ENCODE results near the gene ST6GAL1.

Gene ST6GAL1

DNA sequence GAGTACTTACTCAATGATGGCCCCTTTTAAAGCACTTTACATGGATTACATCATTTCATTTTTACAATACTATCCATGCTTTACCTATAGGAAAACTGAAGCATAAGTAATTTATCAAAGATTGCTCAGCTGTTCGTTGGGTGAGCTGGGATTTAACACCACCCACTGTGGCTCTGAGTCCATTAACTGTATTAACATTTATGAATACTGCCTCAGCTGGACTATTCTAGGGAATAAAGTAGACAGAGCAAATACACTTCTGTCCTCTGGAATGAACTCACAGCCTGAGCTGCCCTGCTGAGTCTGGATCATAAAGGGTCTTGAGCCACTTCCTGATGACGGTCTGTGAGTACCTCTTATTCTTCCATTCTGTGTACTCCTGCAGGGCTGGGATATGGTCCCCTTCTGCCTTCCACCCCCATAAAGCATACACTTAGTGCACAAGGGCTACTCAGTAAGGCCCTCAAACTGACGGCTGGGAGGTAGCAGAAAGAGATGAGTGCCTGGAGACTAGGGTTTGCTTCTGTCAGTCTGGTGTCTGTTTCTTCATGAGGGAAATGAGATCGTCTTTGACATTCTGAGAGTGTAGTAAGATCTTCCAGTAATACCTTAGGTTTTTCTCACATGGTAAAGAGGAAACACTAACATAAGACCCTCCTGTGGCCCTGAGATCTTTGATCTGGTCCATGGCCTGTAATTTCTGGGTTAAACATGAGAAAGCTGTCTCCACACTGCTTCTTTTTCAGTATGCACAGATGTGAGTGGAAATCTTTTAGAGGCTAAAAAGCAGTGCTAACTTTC lies 12.6 kb upstream of the ST6GAL1 start:
- DNase-seq = no peak

DNA sequence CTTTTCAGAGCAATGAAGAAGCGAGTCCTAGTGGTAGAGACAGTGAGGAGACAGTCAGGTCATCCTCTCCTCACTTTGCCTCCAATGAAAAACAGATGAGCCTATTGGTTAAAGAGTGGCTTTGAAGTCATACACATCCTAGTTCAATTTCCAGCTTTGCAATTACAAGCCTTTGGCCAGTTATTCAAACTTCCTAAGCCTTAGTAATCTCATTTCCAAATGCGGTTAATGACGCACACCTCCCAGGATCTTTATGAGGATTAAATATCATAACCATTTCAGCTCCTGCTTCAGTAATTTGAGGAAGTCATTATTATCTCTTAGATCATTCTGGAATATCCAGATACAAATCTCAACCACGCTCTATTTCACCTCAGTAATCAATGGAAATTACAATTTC lies 10.0 kb upstream of the ST6GAL1 start:
- no peak for DNase-seq

DNA sequence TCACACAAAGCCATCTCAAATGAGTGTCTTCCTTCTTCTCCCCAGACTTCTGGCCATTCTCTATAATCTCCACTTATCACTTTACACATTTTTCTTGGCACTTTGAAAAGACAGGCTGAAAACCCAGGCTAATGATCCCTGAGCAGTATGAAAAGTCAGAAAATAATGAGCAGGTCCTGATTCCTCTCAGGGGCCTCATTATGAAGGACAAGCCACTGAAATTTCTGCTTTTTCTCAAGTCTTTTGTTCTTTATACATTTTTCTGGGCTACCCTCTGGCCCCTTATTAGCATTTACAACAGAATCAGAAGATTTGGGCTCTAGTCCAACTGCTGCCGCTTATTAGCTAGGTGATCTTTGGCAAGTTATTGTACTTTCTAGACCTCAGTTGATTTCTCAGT lies 9.5 kb upstream of the ST6GAL1 start:
- no peak for DNase-seq

DNA sequence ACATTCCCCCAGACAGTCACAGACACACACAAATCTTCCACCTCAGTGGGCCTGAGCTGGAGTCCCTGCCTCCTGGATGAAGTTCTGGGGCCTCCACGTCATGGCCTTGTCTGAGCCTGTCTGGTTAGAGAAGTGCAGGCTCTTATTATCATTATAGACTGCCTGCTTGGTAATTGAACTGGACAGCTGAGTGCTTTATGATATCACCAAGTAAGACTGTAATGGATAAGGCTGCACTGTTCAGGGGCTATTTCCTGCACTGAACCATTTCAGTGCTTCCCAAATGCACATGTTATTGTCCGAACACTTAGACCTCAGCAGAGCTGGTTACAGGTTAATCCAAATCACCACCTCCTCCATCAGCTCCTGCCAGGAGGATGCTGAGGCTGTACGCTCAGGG lies 8.7 kb upstream of the ST6GAL1 start:
- peak; percentile 78 for DNase-seq

DNA sequence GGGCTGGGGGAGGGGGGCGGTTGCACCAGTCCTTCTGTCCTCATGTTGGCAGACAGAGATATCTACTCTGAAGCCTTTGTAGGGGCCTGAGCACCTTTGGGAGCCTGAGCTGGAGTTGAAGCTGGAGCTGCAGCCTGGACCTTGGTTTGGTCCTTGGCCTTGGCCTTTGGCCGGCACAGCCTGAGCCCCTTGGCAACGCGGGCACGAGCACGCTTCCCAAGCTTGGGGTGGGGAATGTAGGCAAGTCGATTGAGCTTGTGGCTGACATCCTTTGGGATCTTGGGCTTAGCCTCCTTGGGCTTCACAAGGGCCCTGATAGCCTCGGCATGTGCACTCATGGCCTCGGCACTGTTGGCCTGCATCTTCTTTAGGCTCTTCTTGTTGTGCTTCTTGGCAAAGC lies 8.1 kb upstream of the ST6GAL1 start:
- no peak for DNase-seq

DNA sequence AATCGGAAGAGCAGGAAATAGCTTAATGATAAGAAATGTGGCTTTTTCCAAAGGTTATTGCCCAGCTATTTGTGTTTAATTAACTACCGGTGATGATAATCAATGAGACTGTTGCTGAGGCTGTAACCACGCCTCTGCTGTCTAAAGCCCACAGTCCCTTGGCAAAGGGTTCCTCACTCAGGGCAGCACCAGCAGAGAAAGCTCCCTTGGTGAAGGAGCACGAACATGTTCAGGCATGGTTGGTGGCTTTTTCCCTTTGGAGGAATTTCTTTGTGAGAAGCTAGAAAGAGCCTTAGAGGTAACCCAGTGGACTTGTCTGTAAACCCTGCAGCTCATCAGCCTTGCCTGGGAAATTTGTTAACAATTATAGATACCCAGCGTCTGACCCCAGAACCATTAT lies 7.5 kb upstream of the ST6GAL1 start:
- no peak for DNase-seq

DNA sequence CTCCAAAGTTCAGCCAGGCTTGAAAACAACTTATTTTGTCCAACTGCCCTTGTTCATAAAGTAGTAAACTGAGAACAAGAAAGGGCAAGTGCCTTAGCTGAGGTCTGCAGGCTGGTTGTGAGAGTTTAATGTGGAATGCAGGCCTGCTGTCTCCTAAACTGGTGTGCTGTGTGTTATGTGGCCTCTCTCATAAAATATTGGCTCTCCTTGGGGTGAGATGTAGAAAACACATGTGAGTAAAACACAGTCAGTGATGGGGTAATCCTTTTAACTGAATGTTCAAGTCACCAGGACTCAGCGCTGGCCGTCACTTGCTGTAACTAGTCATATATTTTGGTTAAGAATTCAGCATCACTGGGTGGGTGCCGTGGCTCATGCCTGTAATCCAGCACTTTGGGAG lies 7.1 kb upstream of the ST6GAL1 start:
- no peak for DNase-seq

DNA sequence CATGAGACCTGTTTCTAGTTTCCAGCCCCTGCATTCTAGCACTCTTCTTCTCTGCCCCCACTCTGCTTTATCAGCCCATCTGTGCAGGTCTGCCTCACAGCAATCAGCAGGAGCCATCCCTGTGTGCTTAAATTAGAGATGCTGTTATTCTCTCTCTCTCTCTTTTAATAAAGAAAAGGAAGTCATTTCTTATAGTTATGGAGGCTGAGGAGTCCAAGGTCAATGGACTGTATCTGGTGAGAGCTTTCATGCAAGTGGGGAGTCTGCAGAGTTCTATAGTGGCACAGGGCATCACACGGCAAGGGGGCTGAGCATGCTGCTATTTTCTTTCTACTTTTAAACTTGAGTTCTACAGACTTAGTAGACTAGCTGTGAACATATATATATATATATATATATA lies 4.5 kb upstream of the ST6GAL1 start:
- no peak for DNase-seq

DNA sequence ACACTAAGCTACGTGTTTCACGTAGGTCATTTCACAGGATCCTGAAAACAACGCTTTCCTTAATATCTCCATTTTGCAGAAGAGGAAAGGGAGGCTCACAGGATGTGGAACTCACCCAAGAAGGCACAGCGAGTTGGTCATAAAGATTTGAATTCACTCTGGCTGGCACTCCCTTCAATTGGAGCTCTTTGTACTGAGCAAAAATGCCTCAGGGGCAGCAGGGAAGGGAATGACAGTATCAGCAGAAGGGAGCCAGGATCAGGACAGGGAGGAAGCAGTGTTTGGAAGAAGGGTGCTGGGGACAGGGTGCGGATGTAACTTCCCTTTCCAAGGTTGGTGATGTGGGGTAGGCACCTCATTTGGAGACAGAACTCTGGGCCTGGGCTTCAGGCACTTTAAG lies 1.1 kb upstream of the ST6GAL1 start:
- no peak for DNase-seq

DNA sequence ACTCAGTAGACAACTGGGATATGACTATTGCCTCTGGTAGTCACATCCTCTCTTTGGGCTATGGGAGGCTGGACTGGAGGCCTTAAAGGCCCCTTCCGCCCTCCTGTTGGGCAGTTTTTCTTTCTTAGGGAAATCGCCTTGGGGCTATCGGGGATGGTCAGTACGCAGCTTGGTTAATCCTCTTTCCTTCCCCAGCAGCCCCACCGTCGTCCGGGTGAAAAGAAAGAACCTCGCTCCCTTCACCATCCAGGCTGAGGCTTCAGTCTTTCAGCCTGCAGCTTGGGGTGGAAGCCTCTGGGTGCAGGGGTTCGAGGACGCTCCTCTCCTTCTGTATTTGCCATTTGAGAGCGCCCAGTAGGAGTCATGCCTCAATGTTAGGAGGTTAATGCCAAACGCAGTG lies 641 bp upstream of the ST6GAL1 start:
- peak; percentile 34 for DNase-seq

DNA sequence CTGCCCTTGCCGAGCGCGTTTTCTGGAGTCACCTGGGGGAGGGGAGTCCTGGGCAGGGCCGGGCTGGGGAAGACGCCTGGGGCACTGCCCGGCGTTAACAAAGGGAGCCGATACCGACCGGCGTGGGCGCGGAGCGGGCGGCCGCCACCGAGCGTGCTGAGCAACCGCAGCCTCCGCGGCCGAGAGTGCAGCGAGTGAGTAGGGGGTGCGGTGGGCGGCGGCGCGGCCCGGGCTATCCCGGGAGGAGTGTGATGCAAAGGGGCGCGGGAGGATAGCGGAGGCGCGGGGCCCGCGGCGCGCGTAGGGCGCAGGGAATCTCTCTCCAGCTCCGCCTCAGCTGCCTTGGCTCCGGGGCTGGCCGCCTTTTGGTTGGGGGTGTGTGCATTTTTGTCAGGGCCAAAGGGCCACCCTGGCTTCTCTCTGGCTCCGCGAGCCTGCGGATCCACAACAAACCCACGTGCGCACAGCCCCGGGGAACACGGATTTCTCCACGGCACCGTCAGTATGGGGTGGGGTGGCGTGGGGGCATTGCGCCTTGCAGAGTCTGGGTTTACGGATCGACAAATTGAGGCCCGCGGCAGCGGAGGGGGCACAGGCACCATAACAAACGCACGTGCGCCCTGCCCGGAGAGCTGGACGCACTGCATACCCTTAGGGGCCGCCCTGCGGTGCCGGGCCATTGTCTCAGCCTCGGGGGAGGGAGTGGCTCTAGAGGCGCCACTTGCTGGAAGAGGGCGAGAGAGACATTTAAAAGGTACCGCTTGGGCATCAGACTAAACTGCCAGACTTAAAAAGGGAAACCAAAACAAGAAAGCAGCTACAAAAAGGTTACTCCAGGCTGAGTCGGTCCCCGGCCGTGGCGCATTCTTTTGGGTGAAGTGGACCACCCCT lies 560 bp downstream of the ST6GAL1 start:
- peak; percentile 91 for DNase-seq

DNA sequence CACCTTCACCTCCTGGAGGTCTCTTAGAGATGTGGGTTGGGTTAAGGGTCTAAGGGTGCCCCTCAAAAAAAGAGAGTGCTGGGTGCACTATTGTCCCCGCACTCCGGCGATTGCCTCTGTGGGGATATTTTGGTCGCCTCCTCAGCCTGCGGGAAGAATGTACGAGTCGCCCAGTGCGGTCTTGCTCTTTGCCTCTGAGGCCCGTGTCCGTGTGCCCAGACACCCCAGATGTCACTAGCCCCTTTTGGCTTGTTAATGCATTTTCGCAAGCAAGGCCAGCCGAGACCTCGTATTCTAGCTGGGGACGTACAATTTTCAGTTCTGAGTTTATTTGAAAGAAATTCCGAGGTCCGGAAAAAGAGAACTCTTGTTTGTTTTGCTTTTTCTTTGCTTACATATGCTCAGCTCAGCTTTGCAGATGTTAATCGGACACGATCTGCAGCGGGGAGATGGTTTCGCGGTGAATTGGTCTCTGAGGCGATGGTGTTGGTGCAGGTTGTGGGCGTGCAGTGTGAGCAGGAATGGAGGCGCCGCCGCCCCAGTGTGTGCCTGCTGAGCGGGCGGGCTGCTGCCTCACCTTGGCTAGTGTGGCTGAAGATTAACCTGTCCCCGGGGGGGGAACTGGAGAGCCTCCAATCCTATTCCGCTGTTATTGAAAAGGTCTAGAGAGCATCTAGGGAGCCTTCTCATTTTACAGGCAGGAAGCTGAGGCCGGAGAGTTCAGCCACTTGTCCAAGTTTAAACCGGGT lies 1.4 kb downstream of the ST6GAL1 start:
- peak; percentile 76 for DNase-seq

DNA sequence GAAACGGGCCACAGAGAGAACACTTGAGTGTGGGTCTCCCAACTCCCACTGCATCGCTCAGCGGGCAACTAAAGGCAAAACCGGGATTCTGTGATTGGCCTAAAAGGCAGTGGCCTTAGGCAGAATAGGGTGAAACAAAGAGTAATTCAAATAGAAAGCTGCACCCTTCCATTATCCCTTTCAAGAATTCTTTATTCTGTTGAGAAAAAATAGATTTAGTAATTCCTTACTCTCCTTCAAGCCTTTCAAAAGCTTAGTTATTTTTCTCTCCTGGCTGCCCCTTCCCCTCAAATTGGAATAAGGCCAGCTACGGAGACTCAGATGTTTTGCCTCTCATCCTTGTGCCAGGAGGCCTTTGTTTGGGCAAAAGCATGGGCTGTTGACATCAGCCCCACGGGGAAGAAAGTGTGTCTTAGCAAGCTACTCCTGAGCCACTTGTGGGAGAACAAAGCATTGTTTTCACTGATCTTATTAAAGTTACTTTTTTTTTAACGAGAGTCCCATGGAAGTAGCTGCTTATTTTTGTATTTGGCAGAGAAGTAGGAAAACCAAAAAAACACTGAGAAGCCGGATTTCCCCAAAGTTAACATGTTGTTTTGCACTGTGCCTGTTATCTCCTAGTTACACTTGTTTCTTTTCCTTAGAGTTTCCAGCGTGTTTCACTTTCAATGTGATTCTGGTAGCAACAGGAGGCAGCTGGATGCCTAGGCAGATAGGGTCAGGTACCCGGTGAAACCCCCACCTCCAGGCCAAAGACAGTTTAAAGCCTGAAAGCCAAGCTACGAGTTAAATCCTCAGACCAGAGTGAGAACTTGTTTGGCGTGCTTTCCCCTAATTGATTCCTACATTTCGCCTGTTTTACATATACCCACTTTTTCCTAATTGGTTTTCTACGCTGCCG lies 2.2 kb downstream of the ST6GAL1 start:
- no peak for DNase-seq

DNA sequence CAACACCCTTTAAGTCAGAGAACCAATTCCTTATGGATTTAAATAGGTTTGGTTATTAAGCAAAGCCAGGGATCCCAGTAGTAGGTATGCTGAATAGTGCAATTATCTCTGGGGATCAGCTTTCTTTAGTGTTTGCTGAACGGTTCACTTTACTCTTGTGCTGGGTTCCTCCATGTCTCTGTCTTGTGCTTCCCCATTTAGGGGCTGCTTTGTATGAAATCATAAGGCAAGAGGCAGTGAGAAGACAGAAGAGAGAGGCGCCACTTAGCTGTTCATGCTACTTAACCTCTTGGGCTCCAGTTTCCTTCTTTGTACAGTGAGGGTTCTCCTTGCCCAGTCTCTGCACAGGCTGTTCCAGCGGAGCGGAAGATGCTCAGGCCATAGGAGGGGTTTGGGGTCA lies 3.5 kb downstream of the ST6GAL1 start:
- DNase-seq = no peak

DNA sequence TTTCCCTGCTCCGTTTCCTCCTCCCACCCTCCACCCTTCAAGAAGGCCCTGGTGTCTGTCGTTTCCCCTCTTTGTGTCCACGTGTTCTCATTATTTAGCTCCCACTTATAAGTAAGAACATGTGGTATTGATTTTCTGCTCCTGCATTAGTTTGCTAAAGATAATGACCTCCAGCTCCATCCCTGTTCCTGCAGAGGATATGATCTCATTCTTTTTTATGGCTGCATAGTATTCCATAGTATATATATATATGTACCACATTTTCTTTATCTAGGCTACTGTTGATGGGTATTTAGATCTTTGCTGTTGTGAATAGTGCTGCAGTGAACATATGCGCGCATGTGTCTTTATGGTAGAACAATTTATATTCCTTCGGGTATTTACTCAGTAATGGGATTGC lies 4.8 kb downstream of the ST6GAL1 start:
- no peak for DNase-seq

DNA sequence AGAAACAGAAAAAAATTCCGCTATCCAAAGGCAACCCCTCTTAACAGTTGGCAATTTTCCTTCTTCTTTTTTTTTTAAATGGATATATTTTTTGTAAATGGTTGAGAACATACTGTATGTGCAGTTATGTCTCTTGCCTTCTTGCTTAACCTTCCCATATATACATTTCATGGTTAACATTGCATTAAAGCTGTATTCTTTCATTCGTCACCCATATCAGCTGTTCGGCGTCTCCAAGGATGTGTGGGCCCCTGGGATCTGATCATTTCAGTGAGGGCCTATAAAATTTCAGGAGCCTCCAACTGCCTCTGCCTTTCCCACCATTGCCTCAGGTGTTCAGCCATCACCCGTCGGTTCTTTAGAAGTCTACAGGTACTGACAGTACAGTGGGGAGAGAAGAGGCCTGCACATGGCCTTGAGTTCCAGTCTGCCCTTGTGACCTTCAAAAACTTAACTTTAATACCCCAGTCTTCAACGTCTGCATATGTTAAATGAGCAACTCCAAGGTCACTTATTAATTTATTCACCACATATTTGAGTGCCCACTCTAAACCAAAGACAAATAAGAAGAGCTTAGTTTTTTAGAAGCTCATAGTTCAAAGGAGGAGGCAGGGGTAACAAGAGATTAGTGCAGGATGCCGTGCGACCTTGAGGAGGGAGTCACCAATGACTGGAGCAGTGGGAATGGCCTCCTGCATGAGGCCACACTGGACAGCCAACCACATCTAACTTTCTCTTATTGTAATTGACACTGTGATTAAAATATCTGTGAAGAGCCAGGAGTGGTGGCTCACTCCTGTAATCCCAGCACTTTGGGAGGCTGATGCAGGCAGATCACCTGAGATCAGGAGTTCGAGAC lies 6.9 kb downstream of the ST6GAL1 start:
- no peak for DNase-seq

DNA sequence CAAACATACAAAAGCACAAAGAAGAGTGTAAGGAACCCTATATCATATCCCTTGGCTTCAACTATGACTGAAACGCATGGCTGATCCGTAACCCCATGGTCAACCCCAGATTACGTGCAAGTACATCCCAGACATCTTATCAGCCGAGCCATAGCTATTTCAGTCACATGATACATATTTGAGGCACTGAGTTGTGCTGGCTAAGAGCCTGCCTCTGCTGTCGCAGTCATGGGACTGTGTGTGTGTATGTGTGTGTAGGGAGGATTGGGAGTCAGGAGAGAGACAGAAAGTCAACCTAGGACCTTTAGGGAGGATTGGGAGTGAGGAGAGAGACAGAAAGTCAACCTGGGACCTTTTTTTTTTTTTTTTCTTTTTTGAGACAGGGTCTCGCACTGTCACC lies 8.4 kb downstream of the ST6GAL1 start:
- no peak for DNase-seq

DNA sequence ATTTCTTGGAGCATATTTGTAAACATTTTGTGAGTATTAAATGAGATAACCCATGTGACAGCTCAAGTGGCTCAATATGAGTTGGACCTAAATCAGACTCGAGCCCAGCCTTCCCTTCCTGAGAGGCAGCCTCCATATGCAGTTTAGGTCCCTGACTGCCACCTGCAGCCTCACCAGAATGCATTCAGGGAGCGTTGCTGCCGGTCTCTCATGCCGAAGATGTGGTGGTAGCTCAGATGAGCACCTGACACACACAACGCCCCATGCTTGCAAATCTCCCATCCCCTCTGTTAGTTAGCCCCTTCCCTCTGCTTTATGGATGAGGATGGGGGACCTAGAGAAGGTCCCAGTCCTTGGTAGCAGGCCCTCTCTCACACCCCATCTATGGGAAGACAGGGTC lies 9.2 kb downstream of the ST6GAL1 start:
- no peak for DNase-seq

DNA sequence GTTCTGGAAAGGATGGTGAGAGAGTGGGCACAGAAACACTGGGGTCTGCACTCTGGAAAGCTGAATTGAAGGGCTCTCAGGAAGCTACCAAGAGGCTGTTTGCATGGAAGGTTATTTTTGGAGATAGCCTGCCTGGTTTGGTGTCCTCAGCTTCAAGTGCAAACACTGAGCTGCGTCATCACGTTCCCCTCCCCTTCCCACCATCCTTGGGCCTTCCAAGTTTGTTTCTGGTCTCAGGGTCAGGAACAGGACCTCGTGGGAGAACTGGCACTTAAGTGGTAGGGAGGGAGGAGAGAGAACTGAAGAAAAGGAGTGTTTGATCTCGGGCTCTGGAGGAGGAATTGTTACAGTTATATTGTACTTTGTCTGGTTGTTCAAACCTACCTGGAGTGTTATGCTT lies 10.6 kb downstream of the ST6GAL1 start:
- DNase-seq = peak; percentile 37

DNA sequence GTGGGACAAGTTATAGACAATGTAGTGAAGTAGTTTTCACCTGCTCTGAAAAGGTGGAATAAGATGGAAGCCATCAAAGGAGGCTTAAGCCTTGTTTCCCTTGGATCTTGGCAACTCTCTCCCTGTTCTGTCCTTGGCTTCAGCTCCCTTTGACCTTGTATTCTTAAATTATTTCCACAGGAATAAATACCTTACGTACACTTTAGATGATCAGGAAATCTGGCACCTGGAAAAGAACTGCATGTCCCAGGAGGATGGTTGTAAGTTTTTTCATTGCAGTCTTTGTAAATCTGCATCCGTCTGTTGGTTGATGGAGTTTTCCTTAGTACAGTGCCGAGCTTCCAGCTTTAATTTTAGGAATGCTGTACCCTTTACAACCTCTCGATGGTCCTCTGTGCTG lies 11.8 kb downstream of the ST6GAL1 start:
- DNase-seq = no peak

DNA sequence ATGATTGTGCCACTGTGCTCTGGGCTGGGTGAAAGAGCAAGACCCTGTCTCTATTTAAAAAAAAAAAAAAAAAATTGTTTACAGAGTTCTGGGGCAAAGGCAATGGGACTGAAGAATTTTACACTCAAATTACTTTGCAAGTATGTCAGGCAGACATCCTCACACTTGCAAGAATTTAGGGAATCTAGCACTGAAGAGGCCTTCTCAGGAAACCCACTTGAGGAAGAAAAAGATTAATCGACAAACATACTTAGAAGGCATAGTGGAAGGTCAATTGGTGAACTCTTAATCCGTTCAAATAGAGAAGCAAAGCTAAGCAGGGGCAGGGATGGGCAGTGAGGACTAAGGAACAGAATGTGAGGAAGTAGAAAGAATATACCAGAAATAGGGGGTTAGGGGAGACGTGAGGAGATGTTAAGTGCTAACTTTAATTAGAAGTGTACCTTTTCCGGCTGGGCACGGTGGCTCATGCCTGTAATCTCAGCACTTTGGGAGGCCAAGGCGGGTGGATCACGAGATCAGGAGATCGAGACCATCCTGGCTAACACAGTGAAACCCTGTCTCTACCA lies 15.0 kb downstream of the ST6GAL1 start:
- no peak for DNase-seq

Measured in retina (tissue), 1 donor.